OCI-LY1 (cell line): ENCODE results near the gene RAI14.

Experiments used
- EZH2 ChIP-seq: fragments of 200-600 bp; sonication (generic), shearing (Covaris generic); IDR thresholded peaks from 2 replicates; pipeline ENCODE4 v1.8.0; 2017; ENCODE audit warnings: borderline replicate concordance, mixed run types, mild to moderate bottlenecking, antibody characterized with exemption, low read length, moderate library complexity, mixed read lengths
- TF ChIP-seq, protein P1 (sequence below): fragments of 200-600 bp; sonication (generic), shearing (Covaris generic); IDR thresholded peaks from 2 replicates; pipeline ENCODE4 v1.5.1; 2017; ENCODE audit warnings: mild to moderate bottlenecking, antibody characterized with exemption, low read length, moderate library complexity, mixed read lengths

DNA sequence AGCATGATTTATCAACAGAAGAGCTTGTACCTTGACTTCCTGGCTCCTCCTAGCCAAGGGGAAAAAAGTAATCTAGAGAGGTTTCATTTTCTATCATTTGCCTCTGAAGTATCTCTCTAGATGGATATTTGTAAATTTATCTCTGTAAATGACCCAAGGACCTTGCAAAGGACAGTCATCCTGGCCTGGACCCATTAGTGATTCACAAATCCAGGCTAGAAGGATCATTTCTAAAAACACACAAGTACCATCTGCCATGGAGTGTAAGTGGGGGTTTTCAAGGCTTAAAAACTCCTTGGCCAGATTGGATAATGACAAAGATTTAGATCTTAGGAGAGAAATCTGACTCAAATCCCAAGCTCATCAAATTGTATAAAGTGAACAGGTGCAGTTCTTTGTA, 190.9 kb downstream of the RAI14 start:
- TF ChIP-seq, protein P1, sequence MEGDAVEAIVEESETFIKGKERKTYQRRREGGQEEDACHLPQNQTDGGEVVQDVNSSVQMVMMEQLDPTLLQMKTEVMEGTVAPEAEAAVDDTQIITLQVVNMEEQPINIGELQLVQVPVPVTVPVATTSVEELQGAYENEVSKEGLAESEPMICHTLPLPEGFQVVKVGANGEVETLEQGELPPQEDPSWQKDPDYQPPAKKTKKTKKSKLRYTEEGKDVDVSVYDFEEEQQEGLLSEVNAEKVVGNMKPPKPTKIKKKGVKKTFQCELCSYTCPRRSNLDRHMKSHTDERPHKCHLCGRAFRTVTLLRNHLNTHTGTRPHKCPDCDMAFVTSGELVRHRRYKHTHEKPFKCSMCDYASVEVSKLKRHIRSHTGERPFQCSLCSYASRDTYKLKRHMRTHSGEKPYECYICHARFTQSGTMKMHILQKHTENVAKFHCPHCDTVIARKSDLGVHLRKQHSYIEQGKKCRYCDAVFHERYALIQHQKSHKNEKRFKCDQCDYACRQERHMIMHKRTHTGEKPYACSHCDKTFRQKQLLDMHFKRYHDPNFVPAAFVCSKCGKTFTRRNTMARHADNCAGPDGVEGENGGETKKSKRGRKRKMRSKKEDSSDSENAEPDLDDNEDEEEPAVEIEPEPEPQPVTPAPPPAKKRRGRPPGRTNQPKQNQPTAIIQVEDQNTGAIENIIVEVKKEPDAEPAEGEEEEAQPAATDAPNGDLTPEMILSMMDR, result no peak
- TF ChIP-seq EZH2, result no peak
